Neural progenitor cell (in vitro differentiated cells): ENCODE measurements around the gene FER. TPM values are rescaled to one million over a fixed set of nuclear protein-coding genes. Genes with fewer than 3 reads are reported as not detected.

Experiments used
- DNase-seq: peaks from one replicate; pipeline ENCODE4 v3.0.0-alpha.2; 2016; ENCODE audit warnings: low spot score
- H2AFZ ChIP-seq: fragments of 200-600 bp; sonication (generic); replicated peaks from 2 replicates; pipeline ENCODE4 v1.6.1; 2016; ENCODE audit warnings: antibody characterized with exemption
- H3F3A ChIP-seq: fragments of 200-600 bp; sonication (generic); 2 replicates; pipeline ENCODE4 v1.6.1; 2016; ENCODE audit warnings: antibody characterized with exemption, low read depth
- H3K27ac ChIP-seq: fragments of 200-600 bp; sonication (generic); 2 replicates; pipeline ENCODE4 v1.5.1; 2016; ENCODE audit warnings: mild to moderate bottlenecking
- H3K27me3 ChIP-seq: fragments of 200-600 bp; sonication (generic); 2 replicates; pipeline ENCODE4 v1.6.1; 2016; ENCODE audit warnings: mild to moderate bottlenecking, moderate library complexity
- H3K36me3 ChIP-seq: fragments of 200-600 bp; sonication (generic); 2 replicates; pipeline ENCODE4 v1.5.1; 2016
- H3K4me1 ChIP-seq: fragments of 200-600 bp; sonication (generic); 2 replicates; pipeline ENCODE4 v1.6.1; 2016; ENCODE audit warnings: mixed run types
- H3K4me2 ChIP-seq: fragments of 200-600 bp; sonication (generic); 2 replicates; pipeline ENCODE4 v1.6.1; 2016
- H3K4me3 ChIP-seq: fragments of 200-600 bp; sonication (generic); 2 replicates; pipeline ENCODE4 v1.5.1; 2016
- H3K79me2 ChIP-seq: fragments of 200-600 bp; sonication (generic); 2 replicates; pipeline ENCODE4 v1.6.1; 2016; ENCODE audit warnings: low read depth
- H3K9ac ChIP-seq: fragments of 200-600 bp; sonication (generic); 2 replicates; pipeline ENCODE4 v1.6.1; 2016
- H3K9me3 ChIP-seq: fragments of 200-600 bp; sonication (generic); 2 replicates; pipeline ENCODE4 v1.5.1; 2016; ENCODE audit warnings: low read depth
- H4K20me1 ChIP-seq: fragments of 200-600 bp; sonication (generic); 2 replicates; pipeline ENCODE4 v1.6.1; 2016; ENCODE audit warnings: low read depth
- H3K27ac Mint-ChIP-seq: 3 replicates; pipeline ENCODE4 v1.8.0; 2021; ENCODE audit warnings: mixed read lengths
- H3K27me3 Mint-ChIP-seq: 2 replicates; pipeline ENCODE4 v1.8.0; 2022; ENCODE audit warnings: low read depth, mild to moderate bottlenecking, inconsistent platforms, moderate library complexity, mixed read lengths; ENCODE audit not compliant: insufficient read depth
- H3K36me3 Mint-ChIP-seq: 3 replicates; pipeline ENCODE4 v1.8.0; 2021; ENCODE audit warnings: mixed read lengths
- H3K4me1 Mint-ChIP-seq: 3 replicates; pipeline ENCODE4 v1.8.0; 2021; ENCODE audit warnings: mixed read lengths
- H3K4me3 Mint-ChIP-seq: 3 replicates; pipeline ENCODE4 v1.8.0; 2021; ENCODE audit warnings: mild to moderate bottlenecking, moderate library complexity, mixed read lengths
- H3K9me3 Mint-ChIP-seq: 3 replicates; pipeline ENCODE4 v1.8.0; 2020; ENCODE audit warnings: mixed read lengths
- CTCF ChIP-seq: fragments of 200-600 bp; sonication (generic); IDR thresholded peaks from 2 replicates; pipeline ENCODE4 v1.5.1; 2017; ENCODE audit warnings: antibody characterized with exemption, mild to moderate bottlenecking
- EZH2 ChIP-seq: fragments of 200-600 bp; sonication (generic); IDR thresholded peaks from 2 replicates; pipeline ENCODE4 v1.6.1; 2017; ENCODE audit warnings: antibody characterized with exemption, mild to moderate bottlenecking, moderate library complexity
- EZH2phosphoT487 ChIP-seq: fragments of 200-600 bp; sonication (generic); IDR thresholded peaks from 2 replicates; pipeline ENCODE4 v1.6.1; 2017; ENCODE audit warnings: antibody characterized with exemption
- total RNA-seq: library from RNA; depleted of rRNA; stranded (reverse); fragments of >200 nt; gene quantifications from 2 replicates; pipeline ENCODE4 v1.2.3, GENCODE V29; 2015; ENCODE audit warnings: low replicate concordance

FER gene
- total RNA-seq, 1 donor from 2014 or later: 25.0 TPM

- H3K27ac Mint-ChIP-seq: no peak overlapping the region
- TF ChIP-seq EZH2: no peak
- no peak for TF ChIP-seq EZH2phosphoT487
- no peak for TF ChIP-seq CTCF
- peaks cover 48% of the 10 kb centered on the region for H3K79me2 ChIP-seq
- no peak overlapping the region for H3K4me3 ChIP-seq
- DNase-seq: no peak
- H3K36me3 Mint-ChIP-seq: no peaks in the 10 kb centered on the region
- H2AFZ ChIP-seq: no peak overlapping the region
- no peak overlapping the region for H3K27ac ChIP-seq
- peaks cover 6% of the 10 kb centered on the region for H3F3A ChIP-seq
- no peaks in the 10 kb centered on the region for H3K4me1 ChIP-seq
- H3K36me3 ChIP-seq: no peaks in the 10 kb centered on the region
- H3K9ac ChIP-seq: no peak overlapping the region
- H3K27me3 Mint-ChIP-seq: no peaks in the 10 kb centered on the region
- no peak overlapping the region for H3K4me2 ChIP-seq
- H3K27me3 ChIP-seq: no peaks in the 10 kb centered on the region
- no peaks in the 10 kb centered on the region for H3K9me3 Mint-ChIP-seq
- H3K9me3 ChIP-seq: no peaks in the 10 kb centered on the region
- H3K4me3 Mint-ChIP-seq: no peak overlapping the region
- peaks cover 9% of the 10 kb centered on the region for H3K4me1 Mint-ChIP-seq
- H4K20me1 ChIP-seq: no peaks in the 10 kb centered on the region
Observed at GRCh38 chr5:108753877-108754276, 6.2 kb downstream of the FER start.

- Histone ChIP-seq H3K27ac (no peak overlapping the region), H3K36me3 (no peaks in the 10 kb centered on the region), H2AFZ (no peak overlapping the region), H3K4me1 (no peaks in the 10 kb centered on the region), H3K9ac (no peak overlapping the region), H3K4me2 (no peak overlapping the region), H3K9me3 (no peaks in the 10 kb centered on the region), H3K4me3 (no peak overlapping the region), H3K27me3 (no peaks in the 10 kb centered on the region), H4K20me1 (no peaks in the 10 kb centered on the region), H3K79me2 (peaks cover 19% of the 10 kb centered on the region), H3F3A (no peaks in the 10 kb centered on the region)
- H3K4me1 Mint-ChIP-seq: no peaks in the 10 kb centered on the region
- no peaks in the 10 kb centered on the region for H3K27me3 Mint-ChIP-seq
- no peak for TF ChIP-seq EZH2phosphoT487
- no peak for TF ChIP-seq EZH2
- peaks cover 11% of the 10 kb centered on the region for H3K36me3 Mint-ChIP-seq
- no peak overlapping the region for H3K27ac Mint-ChIP-seq
- H3K4me3 Mint-ChIP-seq: no peak overlapping the region
- no peak for DNase-seq
- peaks cover 12% of the 10 kb centered on the region for H3K9me3 Mint-ChIP-seq
Observed at GRCh38 chr5:108760512-108760911, 12.8 kb downstream of the FER start.

DNA sequence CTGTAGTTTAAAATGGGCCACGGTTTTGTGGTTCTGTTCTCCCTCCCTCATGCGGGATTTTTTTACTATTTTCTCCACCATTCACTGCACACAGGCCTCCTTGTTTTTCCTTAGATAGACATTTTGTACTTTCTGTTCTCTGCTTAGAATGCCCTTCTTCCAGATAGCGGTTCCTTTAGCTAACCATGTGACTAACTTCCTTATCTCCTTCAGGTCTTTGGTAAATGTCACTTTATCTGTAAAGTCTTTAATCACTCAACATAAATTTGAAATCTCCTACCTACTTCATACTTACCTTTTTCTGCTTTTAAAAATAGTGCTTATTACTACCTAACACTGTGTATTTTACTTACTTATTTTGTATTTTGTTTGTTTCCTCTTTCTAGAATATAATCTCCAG, 15.0 kb downstream of the FER start:
- no peak for TF ChIP-seq CTCF
- TF ChIP-seq EZH2: no peak
- TF ChIP-seq EZH2phosphoT487: no peak
- Histone ChIP-seq H3K4me3 (no peak overlapping the region), H3K4me2 (no peak overlapping the region), H3K4me1 (no peaks in the 10 kb centered on the region), H3K36me3 (no peaks in the 10 kb centered on the region), H3K27me3 (no peaks in the 10 kb centered on the region), H3K27ac (no peak overlapping the region), H3K79me2 (peaks cover 10% of the 10 kb centered on the region), H2AFZ (no peak overlapping the region), H3K9me3 (no peaks in the 10 kb centered on the region), H3F3A (no peaks in the 10 kb centered on the region), H4K20me1 (no peaks in the 10 kb centered on the region), H3K9ac (no peak overlapping the region)
- Mint-ChIP-seq H3K36me3 (peaks cover 11% of the 10 kb centered on the region), H3K4me3 (no peak overlapping the region), H3K27ac (no peak overlapping the region), H3K27me3 (no peaks in the 10 kb centered on the region), H3K9me3 (peaks cover 12% of the 10 kb centered on the region), H3K4me1 (no peaks in the 10 kb centered on the region)
- no peak for DNase-seq

- Histone ChIP-seq H3K36me3 (no peaks in the 10 kb centered on the region), H3K4me2 (no peak overlapping the region), H3K27ac (no peak overlapping the region), H3K79me2 (peaks cover 6% of the 10 kb centered on the region), H3K4me1 (no peaks in the 10 kb centered on the region), H3K9me3 (no peaks in the 10 kb centered on the region), H3K27me3 (no peaks in the 10 kb centered on the region), H4K20me1 (no peaks in the 10 kb centered on the region), H3K4me3 (no peak overlapping the region), H3K9ac (no peak overlapping the region), H2AFZ (no peak overlapping the region), H3F3A (no peaks in the 10 kb centered on the region)
- DNase-seq: no peak
- Mint-ChIP-seq H3K9me3 (peaks cover 12% of the 10 kb centered on the region), H3K27ac (no peak overlapping the region), H3K4me1 (no peaks in the 10 kb centered on the region), H3K4me3 (no peak overlapping the region), H3K27me3 (no peaks in the 10 kb centered on the region), H3K36me3 (peaks cover 11% of the 10 kb centered on the region)
- TF ChIP-seq CTCF (no peak), EZH2phosphoT487 (no peak), EZH2 (no peak)
Observed at GRCh38 chr5:108763222-108763916, 15.7 kb downstream of the FER start.
